HCT116 (cell line): ENCODE measurements around the gene MRPS5. TPM values are rescaled to one million over a fixed set of nuclear protein-coding genes. Genes with fewer than 3 reads are reported as not detected.

ENCODE experiments used
- ATAC-seq: fragments of 200-7000 bp; cut with Tn5 transposase; 2 replicates; pipeline ENCODE4 v1.9.1; 2020; ENCODE audit warnings: mild to moderate bottlenecking, moderate library complexity
- BruUV-seq: library from RNA; stranded (reverse); fragments of 400-500 nt; replicated peaks from 2 replicates; lab custom pipeline; 2021; lab: Mats Ljungman, UMichigan
- CTCF ChIA-PET: fragments of 300-600 bp; sonication (Branson Sonifier 250); formaldehyde crosslinking; loops from one replicate; lab custom pipeline; 2021; ENCODE audit warnings: antibody characterized with exemption; lab: Charles Lee
- POLR2A ChIA-PET: fragments of 300-600, 350-600 bp; sonication (Branson Sonifier 250); formaldehyde crosslinking; loops from one replicate; lab custom pipeline; 2021; ENCODE audit warnings: antibody characterized with exemption; lab: Charles Lee
- RAD21 ChIA-PET, 2 experiments: fragments of 300-600 bp; sonication (Branson Sonifier 250); formaldehyde crosslinking; loops; one replicate each; lab custom pipeline; 2023; ENCODE audit warnings: low total read pairs in 2 of 2; ENCODE audit not compliant: uncharacterized antibody in 2 of 2, unreplicated experiment in 2 of 2, low non-redundant PET in 1 of 2; lab: Charles Lee
- DNase-seq: peaks from one replicate; pipeline ENCODE4 v3.0.0-alpha.2; 2010; ENCODE audit warnings: low read depth, low spot score
- H2AFZ ChIP-seq: fragments of 200-600 bp; shearing (Covaris generic), sonication (generic); 2 replicates; pipeline ENCODE4 v1.6.1; 2017; ENCODE audit warnings: low read depth, mixed run types, mixed read lengths, antibody characterized with exemption, low read length; ENCODE audit not compliant: poor library complexity, severe bottlenecking
- H3K27ac ChIP-seq: 2 replicates; pipeline ENCODE4 v1.5.1; 2012; ENCODE audit warnings: low read depth, low read length
- H3K27me3 ChIP-seq: fragments of 200-600 bp; sonication (generic); 2 replicates; pipeline ENCODE4 v1.6.1; 2016; ENCODE audit warnings: mixed run types, low read length, mixed read lengths; ENCODE audit not compliant: insufficient read depth
- H3K36me3 ChIP-seq, 2 experiments: fragments of 200-500 bp in 1 of 2; fragments of 200-600 bp in 1 of 2; sonication (Bioruptor generic) in 1 of 2; sonication (generic) in 1 of 2; 2 replicates each; pipeline versions ENCODE4 v1.5.1 to v1.6.1; 2014 to 2016; ENCODE audit warnings: low read length in 2 of 2, inconsistent platforms in 1 of 2, mixed read lengths in 1 of 2, mixed run types in 1 of 2; ENCODE audit not compliant: insufficient read depth in 2 of 2, control insufficient read depth in 1 of 2
- H3K4me1 ChIP-seq, 2 experiments: fragments of 200-600 bp in 1 of 2; sonication (generic) in 1 of 2; 2 replicates each; pipeline versions ENCODE4 v1.5.1 to v1.6.1; 2012 to 2017; ENCODE audit warnings: low read length in 2 of 2, inconsistent platforms in 1 of 2, mild to moderate bottlenecking in 1 of 2, mixed read lengths in 1 of 2, mixed run types in 1 of 2, moderate library complexity in 1 of 2; ENCODE audit not compliant: insufficient read depth in 2 of 2, control insufficient read depth in 1 of 2
- H3K4me2 ChIP-seq: fragments of 200-600 bp; sonication (generic); 2 replicates; pipeline ENCODE4 v1.6.1; 2017; ENCODE audit warnings: mixed run types, low read length, mixed read lengths
- H3K4me3 ChIP-seq, 2 experiments: fragments of 200-600 bp in 1 of 2; sonication (generic) in 1 of 2; replicated peaks in 1 of 2; 2 replicates each; pipeline ENCODE4 v1.5.1; 2011 to 2016; ENCODE audit warnings: low read length in 2 of 2, control low read depth in 1 of 2, low read depth in 1 of 2, mild to moderate bottlenecking in 1 of 2, mixed read lengths in 1 of 2, mixed run types in 1 of 2
- H3K79me2 ChIP-seq: fragments of 200-600 bp; sonication (generic); 2 replicates; pipeline ENCODE4 v1.6.1; 2017; ENCODE audit warnings: mild to moderate bottlenecking, mixed run types, low read length, moderate library complexity, mixed read lengths; ENCODE audit not compliant: insufficient read depth
- H3K9ac ChIP-seq: fragments of 200-600 bp; sonication (generic); 2 replicates; pipeline ENCODE4 v1.6.1; 2016; ENCODE audit warnings: low read length, mixed read lengths
- H3K9me2 ChIP-seq: fragments of 200-600 bp; sonication (generic), shearing (Covaris generic); 2 replicates; pipeline ENCODE4 v1.6.1; 2017; ENCODE audit warnings: mixed run types, mild to moderate bottlenecking, moderate library complexity; ENCODE audit not compliant: insufficient read depth
- H3K9me3 ChIP-seq, 2 experiments: fragments of 200-500 bp in 1 of 2; fragments of 200-600 bp in 1 of 2; sonication (Bioruptor generic) in 1 of 2; sonication (generic) in 1 of 2; 2 replicates each; pipeline ENCODE4 v1.6.1; 2014 to 2017; ENCODE audit warnings: low read length in 2 of 2, mixed read lengths in 2 of 2, inconsistent platforms in 1 of 2, low read depth in 1 of 2, mild to moderate bottlenecking in 1 of 2, mixed run types in 1 of 2, moderate library complexity in 1 of 2; ENCODE audit not compliant: control insufficient read depth in 1 of 2, insufficient read depth in 1 of 2
- H4K20me1 ChIP-seq: fragments of 200-600 bp; sonication (generic), shearing (Covaris generic); 2 replicates; pipeline ENCODE4 v1.6.1; 2017; ENCODE audit warnings: mixed run types, mild to moderate bottlenecking, moderate library complexity; ENCODE audit not compliant: insufficient read depth
- CEBPB ChIP-seq: IDR thresholded peaks from 2 replicates; pipeline ENCODE4 v1.6.1; 2012; ENCODE audit warnings: low read depth
- CTCF ChIP-seq, 3 experiments: fragments of 200-600 bp in 1 of 3; sonication (generic) in 1 of 3; IDR thresholded peaks in 2 of 3; conservative IDR thresholded peaks in 1 of 3; 2 replicates each; pipeline ENCODE4 v1.5.1; 2012 to 2017; ENCODE audit warnings: low read depth in 2 of 3, low read length in 2 of 3, antibody characterized with exemption in 1 of 3, borderline replicate concordance in 1 of 3, control low read depth in 1 of 3, mild to moderate bottlenecking in 1 of 3, mixed read lengths in 1 of 3, mixed run types in 1 of 3, moderate library complexity in 1 of 3; ENCODE audit not compliant: insufficient read depth in 1 of 3
- EGR1 ChIP-seq: IDR thresholded peaks from 2 replicates; pipeline ENCODE4 v1.6.1; 2012; ENCODE audit warnings: low read depth
- ELF1 ChIP-seq: IDR thresholded peaks from 2 replicates; pipeline ENCODE4 v1.6.1; 2012; ENCODE audit warnings: low read depth, borderline replicate concordance
- EZH2 ChIP-seq: fragments of 200-600 bp; sonication (generic); IDR thresholded peaks from 2 replicates; pipeline ENCODE4 v1.6.1; 2017; ENCODE audit warnings: antibody characterized with exemption, mixed run types
- FOSL1 ChIP-seq: IDR thresholded peaks from 2 replicates; pipeline ENCODE4 v1.6.1; 2012; ENCODE audit warnings: low read depth
- POLR2A ChIP-seq: IDR thresholded peaks from 2 replicates; pipeline ENCODE4 v1.7.0; 2011; ENCODE audit warnings: borderline replicate concordance; ENCODE audit not compliant: insufficient read depth, insufficient read length; ENCODE audit errors: extremely low read depth
- POLR2AphosphoS5 ChIP-seq: IDR thresholded peaks from 2 replicates; pipeline ENCODE4 v1.6.1; 2011; ENCODE audit warnings: mild to moderate bottlenecking, low read depth, low read length, moderate library complexity
- RAD21 ChIP-seq: IDR thresholded peaks from 2 replicates; pipeline ENCODE4 v1.6.1; 2012; ENCODE audit warnings: low read depth, mild to moderate bottlenecking
- SP1 ChIP-seq: IDR thresholded peaks from 2 replicates; pipeline ENCODE4 v1.6.1; 2012; ENCODE audit warnings: low read depth
- SRF ChIP-seq: IDR thresholded peaks from 2 replicates; pipeline ENCODE4 v1.6.1; 2012; ENCODE audit warnings: low read depth
- TCF7L2 ChIP-seq: IDR thresholded peaks from 2 replicates; pipeline ENCODE4 v1.7.0; 2011; ENCODE audit warnings: borderline replicate concordance, inconsistent platforms; ENCODE audit not compliant: insufficient read depth, insufficient read length; ENCODE audit errors: extremely low read depth
- intact Hi-C: fragments of 100-400 bp; cut with micrococcal nuclease; formaldehyde crosslinking; loops from 2 replicates; pipeline ENCODE4 v1.10.0; 2022
- total RNA-seq: library from RNA; stranded (reverse); gene quantifications from one replicate; pipeline ENCODE4 v1.2.1, GENCODE V29; 2021; ENCODE audit not compliant: unreplicated experiment
- TF ChIP-seq, protein P1 (sequence below): IDR thresholded peaks from 2 replicates; pipeline ENCODE4 v1.6.1; 2012
- TF ChIP-seq, protein P2 (sequence below): IDR thresholded peaks from 2 replicates; pipeline ENCODE4 v1.6.1; 2011; ENCODE audit warnings: mild to moderate bottlenecking, low read length, moderate library complexity; ENCODE audit not compliant: insufficient replicate concordance; ENCODE audit errors: extremely low read depth
- TF ChIP-seq, protein P3 (sequence below): IDR thresholded peaks from 2 replicates; pipeline ENCODE4 v1.6.1; 2012; ENCODE audit warnings: low read depth

Gene MRPS5
- total RNA-seq, 1 experiment from 2014 or later = 70.6 TPM

- H3K9me2 ChIP-seq = no peaks in the 10 kb centered on the region
- no peaks in the 10 kb centered on the region for H3K9me3 ChIP-seq
- intact Hi-C loops = no loop called here
- H3K36me3 ChIP-seq = no peaks in the 10 kb centered on the region
- H3K27me3 ChIP-seq = peaks cover 12% of the 10 kb centered on the region; the same call in 1 of the 2 replicates
- no peak overlapping the region for H3K4me2 ChIP-seq
- H3K79me2 ChIP-seq = no peaks in the 10 kb centered on the region
- no peak overlapping the region for H2AFZ ChIP-seq
- POLR2A ChIA-PET = no interaction called here
- H3K27ac ChIP-seq = no peak overlapping the region
- no peaks in the 10 kb centered on the region for H4K20me1 ChIP-seq
- CTCF ChIA-PET = interaction anchor here (0.7 to 3.1 kb wide), 7 partner anchors 8 to 68 kb away, joined by 3 to 30 read pairs (median 4); no protein-coding TSS in a partner anchor
- no peak for ATAC-seq
- no peak overlapping the region for H3K9ac ChIP-seq
- no peak for TF ChIP-seq SRF
- TF ChIP-seq SP1 = no peak
- TF ChIP-seq, protein P1, sequence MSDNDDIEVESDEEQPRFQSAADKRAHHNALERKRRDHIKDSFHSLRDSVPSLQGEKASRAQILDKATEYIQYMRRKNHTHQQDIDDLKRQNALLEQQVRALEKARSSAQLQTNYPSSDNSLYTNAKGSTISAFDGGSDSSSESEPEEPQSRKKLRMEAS = no peak
- TF ChIP-seq, protein P2, sequence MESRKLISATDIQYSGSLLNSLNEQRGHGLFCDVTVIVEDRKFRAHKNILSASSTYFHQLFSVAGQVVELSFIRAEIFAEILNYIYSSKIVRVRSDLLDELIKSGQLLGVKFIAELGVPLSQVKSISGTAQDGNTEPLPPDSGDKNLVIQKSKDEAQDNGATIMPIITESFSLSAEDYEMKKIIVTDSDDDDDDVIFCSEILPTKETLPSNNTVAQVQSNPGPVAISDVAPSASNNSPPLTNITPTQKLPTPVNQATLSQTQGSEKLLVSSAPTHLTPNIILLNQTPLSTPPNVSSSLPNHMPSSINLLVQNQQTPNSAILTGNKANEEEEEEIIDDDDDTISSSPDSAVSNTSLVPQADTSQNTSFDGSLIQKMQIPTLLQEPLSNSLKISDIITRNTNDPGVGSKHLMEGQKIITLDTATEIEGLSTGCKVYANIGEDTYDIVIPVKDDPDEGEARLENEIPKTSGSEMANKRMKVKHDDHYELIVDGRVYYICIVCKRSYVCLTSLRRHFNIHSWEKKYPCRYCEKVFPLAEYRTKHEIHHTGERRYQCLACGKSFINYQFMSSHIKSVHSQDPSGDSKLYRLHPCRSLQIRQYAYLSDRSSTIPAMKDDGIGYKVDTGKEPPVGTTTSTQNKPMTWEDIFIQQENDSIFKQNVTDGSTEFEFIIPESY = no peak
- no peak for TF ChIP-seq FOSL1
- no peak for TF ChIP-seq EGR1
- no peak for TF ChIP-seq CTCF (IDR thresholded peaks at IDR 0.05 in 2 of 3, conservative IDR thresholded peaks at IDR 0.05 in 1 of 3; ENCODE audit: borderline replicate concordance in 1 of 3, insufficient read depth in 1 of 3, low read depth in 2 of 3, low read length in 2 of 3)
- no peak for TF ChIP-seq ELF1
- TF ChIP-seq EZH2 = no peak
- no peak for TF ChIP-seq CEBPB
- TF ChIP-seq POLR2A = no peak
- TF ChIP-seq, protein P3, sequence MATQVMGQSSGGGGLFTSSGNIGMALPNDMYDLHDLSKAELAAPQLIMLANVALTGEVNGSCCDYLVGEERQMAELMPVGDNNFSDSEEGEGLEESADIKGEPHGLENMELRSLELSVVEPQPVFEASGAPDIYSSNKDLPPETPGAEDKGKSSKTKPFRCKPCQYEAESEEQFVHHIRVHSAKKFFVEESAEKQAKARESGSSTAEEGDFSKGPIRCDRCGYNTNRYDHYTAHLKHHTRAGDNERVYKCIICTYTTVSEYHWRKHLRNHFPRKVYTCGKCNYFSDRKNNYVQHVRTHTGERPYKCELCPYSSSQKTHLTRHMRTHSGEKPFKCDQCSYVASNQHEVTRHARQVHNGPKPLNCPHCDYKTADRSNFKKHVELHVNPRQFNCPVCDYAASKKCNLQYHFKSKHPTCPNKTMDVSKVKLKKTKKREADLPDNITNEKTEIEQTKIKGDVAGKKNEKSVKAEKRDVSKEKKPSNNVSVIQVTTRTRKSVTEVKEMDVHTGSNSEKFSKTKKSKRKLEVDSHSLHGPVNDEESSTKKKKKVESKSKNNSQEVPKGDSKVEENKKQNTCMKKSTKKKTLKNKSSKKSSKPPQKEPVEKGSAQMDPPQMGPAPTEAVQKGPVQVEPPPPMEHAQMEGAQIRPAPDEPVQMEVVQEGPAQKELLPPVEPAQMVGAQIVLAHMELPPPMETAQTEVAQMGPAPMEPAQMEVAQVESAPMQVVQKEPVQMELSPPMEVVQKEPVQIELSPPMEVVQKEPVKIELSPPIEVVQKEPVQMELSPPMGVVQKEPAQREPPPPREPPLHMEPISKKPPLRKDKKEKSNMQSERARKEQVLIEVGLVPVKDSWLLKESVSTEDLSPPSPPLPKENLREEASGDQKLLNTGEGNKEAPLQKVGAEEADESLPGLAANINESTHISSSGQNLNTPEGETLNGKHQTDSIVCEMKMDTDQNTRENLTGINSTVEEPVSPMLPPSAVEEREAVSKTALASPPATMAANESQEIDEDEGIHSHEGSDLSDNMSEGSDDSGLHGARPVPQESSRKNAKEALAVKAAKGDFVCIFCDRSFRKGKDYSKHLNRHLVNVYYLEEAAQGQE = no peak
- no peak for TF ChIP-seq RAD21
- TF ChIP-seq TCF7L2 = no peak
- TF ChIP-seq POLR2AphosphoS5 = no peak
- H3K4me3 ChIP-seq = no peak overlapping the region
- no peak for DNase-seq
- peaks cover 0 to 3% of the 10 kb centered on the region in 2 experiments; a peak in 1 of 4 replicates for H3K4me1 ChIP-seq
- RAD21 ChIA-PET = interaction anchor here in 1 of 2 experiments (0.6 kb wide), 1 partner anchor 32 kb away, joined by 3 read pairs; no protein-coding TSS in a partner anchor
- BruUV-seq = no TSS peak
These were observed 67.6 kb downstream of the MRPS5 start for GRCh38 chr2:95054016-95054415.
